Effector CD4-positive, alpha-beta T cell (primary cell): ENCODE results near the gene LDLRAP1.
A peak's percentile ranks its signal among the peaks of the same experiment; 100 is the strongest.

Experiments
- DNase-seq: peaks from one replicate; pipeline ENCODE4 v3.0.0-alpha.2; 2020

Gene LDLRAP1

GRCh38 chr1:25544243-25544764, 898 bp downstream of the LDLRAP1 start:
- no peak for DNase-seq

- no peak for DNase-seq
These were observed 1.4 kb downstream of the LDLRAP1 start for GRCh38 chr1:25544819-25545218.

GRCh38 chr1:25545767-25546166, 2.4 kb downstream of the LDLRAP1 start:
- DNase-seq: no peak

GRCh38 chr1:25546193-25546592, 2.8 kb downstream of the LDLRAP1 start:
- DNase-seq: no peak

- no peak for DNase-seq
These were observed 5.2 kb downstream of the LDLRAP1 start for GRCh38 chr1:25548601-25549000.

- DNase-seq: peak; percentile 67
These were observed 6.1 kb downstream of the LDLRAP1 start for GRCh38 chr1:25549273-25550154.

- no peak for DNase-seq
These were observed 6.7 kb downstream of the LDLRAP1 start for GRCh38 chr1:25550155-25550506.

- DNase-seq: no peak
These were observed 7.4 kb downstream of the LDLRAP1 start for GRCh38 chr1:25550683-25551310.

- DNase-seq: no peak
These were observed 10.5 kb downstream of the LDLRAP1 start for GRCh38 chr1:25553749-25554429.

GRCh38 chr1:25554430-25554780, 11.0 kb downstream of the LDLRAP1 start:
- no peak for DNase-seq

GRCh38 chr1:25554886-25555752, 11.7 kb downstream of the LDLRAP1 start:
- no peak for DNase-seq

- DNase-seq: no peak
These were observed 12.3 kb downstream of the LDLRAP1 start for GRCh38 chr1:25555753-25556092.

GRCh38 chr1:25556132-25556670, 12.8 kb downstream of the LDLRAP1 start:
- DNase-seq: no peak

GRCh38 chr1:25556791-25557476, 13.5 kb downstream of the LDLRAP1 start:
- no peak for DNase-seq

- DNase-seq: no peak
These were observed 14.1 kb downstream of the LDLRAP1 start for GRCh38 chr1:25557543-25557942.

- DNase-seq: no peak
These were observed 15.6 kb downstream of the LDLRAP1 start for GRCh38 chr1:25559031-25559430.

GRCh38 chr1:25560001-25560400, 16.6 kb downstream of the LDLRAP1 start:
- DNase-seq: no peak

- no peak for DNase-seq
These were observed 17.4 kb downstream of the LDLRAP1 start for GRCh38 chr1:25560788-25561187.

- no peak for DNase-seq
These were observed 18.2 kb downstream of the LDLRAP1 start for GRCh38 chr1:25561421-25562100.

- DNase-seq: peak; percentile 78
These were observed 18.9 kb downstream of the LDLRAP1 start for GRCh38 chr1:25562101-25562927.
